ENCODE results near the gene DTNB.

- TF ChIP-seq CTCF (IDR thresholded peaks at IDR 0.05; ENCODE audit: insufficient read depth, low read length, poor library complexity, severe bottlenecking) = no peak
- no peak for TF ChIP-seq EZH2phosphoT487 (conservative IDR thresholded peaks at IDR 0.05; ENCODE audit: low read length)
Measured at GRCh38 chr2:25388491-25388890, 284.9 kb downstream of the DTNB start.
